IMR-90 (cell line): ENCODE data around the gene SRMS. TPM values are rescaled to one million over a fixed set of nuclear protein-coding genes. Genes with fewer than 3 reads are reported as not detected.

ENCODE experiments used
- ATAC-seq: fragments of 200-7000 bp; cut with Tn5 transposase; 2 replicates; pipeline ENCODE4 v1.9.1; 2020; ENCODE audit warnings: low read depth, mild to moderate bottlenecking, moderate library complexity
- BruUV-seq: library from RNA; stranded (reverse); fragments of 400-500 nt; replicated peaks from 2 replicates; lab custom pipeline; 2021; lab: Mats Ljungman, UMichigan
- CTCF ChIA-PET: fragments of 300-600 bp; formaldehyde crosslinking; extraction: SDS; loops from one replicate; lab custom pipeline; 2021; ENCODE audit warnings: antibody characterized with exemption; lab: Yijun Ruan, JAX
- POLR2A ChIA-PET: fragments of 300-600 bp; sonication (Branson Sonifier 250); formaldehyde crosslinking; loops from one replicate; lab custom pipeline; 2022; ENCODE audit warnings: antibody characterized with exemption; ENCODE audit not compliant: unreplicated experiment; lab: Charles Lee
- DNase-seq: peaks from one replicate; pipeline ENCODE4 v3.0.0; 2013
- H2AFZ ChIP-seq: replicated peaks from 2 replicates; pipeline ENCODE3; 2013; ENCODE audit warnings: low read length, mild to moderate bottlenecking; ENCODE audit not compliant: poor library complexity
- H2AK5ac ChIP-seq: 2 replicates; pipeline ENCODE4 v1.6.1; 2013; ENCODE audit warnings: low read depth, low read length, inconsistent platforms
- H2AK9ac ChIP-seq: replicated peaks from 2 replicates; pipeline ENCODE3; 2013; ENCODE audit warnings: mild to moderate bottlenecking, low read depth, low read length, moderate library complexity; ENCODE audit not compliant: poor library complexity
- H2BK120ac ChIP-seq: 2 replicates; pipeline ENCODE4 v1.6.1; 2013; ENCODE audit warnings: low read depth, low read length, inconsistent platforms
- H2BK15ac ChIP-seq: 3 replicates; pipeline ENCODE4 v1.6.1; 2013; ENCODE audit warnings: low read depth, low read length, inconsistent platforms
- H2BK20ac ChIP-seq: 2 replicates; pipeline ENCODE4 v1.6.1; 2013; ENCODE audit warnings: low read depth, mild to moderate bottlenecking, inconsistent platforms, low read length, moderate library complexity
- H2BK5ac ChIP-seq: 2 replicates; pipeline ENCODE4 v1.6.1; 2013; ENCODE audit warnings: mild to moderate bottlenecking, low read depth, low read length, inconsistent platforms; ENCODE audit not compliant: poor library complexity, severe bottlenecking
- H3K14ac ChIP-seq: replicated peaks from 2 replicates; pipeline ENCODE4 v1.6.1; 2013; ENCODE audit warnings: low read depth, low read length, inconsistent platforms
- H3K18ac ChIP-seq: 2 replicates; pipeline ENCODE4 v1.6.1; 2013; ENCODE audit warnings: low read depth, low read length, control low read depth
- H3K23ac ChIP-seq: 2 replicates; pipeline ENCODE4 v1.6.1; 2013; ENCODE audit warnings: low read depth, low read length, inconsistent platforms
- H3K27ac ChIP-seq: 2 replicates; pipeline ENCODE4 v1.5.1; 2013; ENCODE audit warnings: mild to moderate bottlenecking, control low read depth, low read length; ENCODE audit not compliant: insufficient read depth
- H3K27me3 ChIP-seq: 2 replicates; pipeline ENCODE4 v1.6.1; 2013; ENCODE audit warnings: low read length; ENCODE audit not compliant: control insufficient read depth, insufficient read depth
- H3K36me3 ChIP-seq: 2 replicates; pipeline ENCODE4 v1.6.1; 2013; ENCODE audit warnings: low read length, mixed read lengths; ENCODE audit not compliant: control insufficient read depth, insufficient read depth
- H3K4ac ChIP-seq: 2 replicates; pipeline ENCODE4 v1.6.1; 2013; ENCODE audit warnings: low read depth, low read length, inconsistent platforms
- H3K4me1 ChIP-seq: 2 replicates; pipeline ENCODE4 v1.6.1; 2013; ENCODE audit warnings: low read length, mixed read lengths; ENCODE audit not compliant: control insufficient read depth, insufficient read depth
- H3K4me2 ChIP-seq: 2 replicates; pipeline ENCODE4 v1.6.1; 2013; ENCODE audit warnings: low read depth, mild to moderate bottlenecking, control low read depth, low read length, moderate library complexity
- H3K4me3 ChIP-seq: 2 replicates; pipeline ENCODE4 v1.5.1; 2013; ENCODE audit warnings: low read depth, mild to moderate bottlenecking, control low read depth, low read length, moderate library complexity; ENCODE audit not compliant: insufficient read depth
- H3K56ac ChIP-seq: 2 replicates; pipeline ENCODE4 v1.6.1; 2013; ENCODE audit warnings: low read length, inconsistent platforms; ENCODE audit not compliant: insufficient read depth; ENCODE audit errors: extremely low read depth
- H3K79me1 ChIP-seq, 2 experiments: 2 replicates each; pipeline ENCODE4 v1.6.1; 2013; ENCODE audit warnings: low read length in 2 of 2, inconsistent platforms in 1 of 2, low read depth in 1 of 2
- H3K9ac ChIP-seq: 2 replicates; pipeline ENCODE4 v1.6.1; 2013; ENCODE audit warnings: low read depth, low read length, control low read depth
- H3K9me1 ChIP-seq: 2 replicates; pipeline ENCODE4 v1.6.1; 2013; ENCODE audit warnings: low read length, inconsistent platforms; ENCODE audit not compliant: insufficient read depth
- H3K9me3 ChIP-seq: 2 replicates; pipeline ENCODE4 v1.6.1; 2013; ENCODE audit warnings: low read length; ENCODE audit not compliant: control insufficient read depth, insufficient read depth
- H4K20me1 ChIP-seq: 2 replicates; pipeline ENCODE4 v1.6.1; 2013; ENCODE audit warnings: low read length, inconsistent platforms; ENCODE audit not compliant: insufficient read depth
- H4K5ac ChIP-seq: 2 replicates; pipeline ENCODE4 v1.6.1; 2013; ENCODE audit warnings: mild to moderate bottlenecking, low read depth, low read length, control low read depth
- H4K8ac ChIP-seq, 2 experiments: 2 replicates each; pipeline ENCODE4 v1.6.1; 2013; ENCODE audit warnings: low read depth in 2 of 2, low read length in 2 of 2, control low read depth in 1 of 2, inconsistent platforms in 1 of 2
- H4K91ac ChIP-seq: 2 replicates; pipeline ENCODE4 v1.6.1; 2013; ENCODE audit warnings: low read depth, low read length, inconsistent platforms; ENCODE audit not compliant: insufficient read depth
- CHD1 ChIP-seq: IDR thresholded peaks from 2 replicates; pipeline ENCODE4 v1.6.1; 2012; ENCODE audit warnings: low read depth, low read length, improper control_type of control experiment
- MAFK ChIP-seq: IDR thresholded peaks from 2 replicates; pipeline ENCODE4 v1.6.1; 2012; ENCODE audit warnings: low read depth, low read length, improper control_type of control experiment
- RAD21 ChIP-seq: IDR thresholded peaks from 2 replicates; pipeline ENCODE4 v1.6.1; 2012; ENCODE audit warnings: low read length, improper control_type of control experiment
- SMC3 ChIP-seq: fragments of 150-350 bp; IDR thresholded peaks from 2 replicates; pipeline ENCODE4 v1.6.1; 2016; ENCODE audit warnings: low read depth, mild to moderate bottlenecking, antibody characterized with exemption, low read length, moderate library complexity
- USF2 ChIP-seq: fragments of 150-350 bp; IDR thresholded peaks from 2 replicates; pipeline ENCODE4 v1.6.1; 2017; ENCODE audit warnings: mild to moderate bottlenecking, antibody characterized with exemption, low read length, low read depth
- WGBS, 2 experiments: methylation state at CpG; one replicate each; pipeline versions ENCODE4 v1.1.5 to v1.1.7; 2013; ENCODE audit warnings: missing lambda C conversion rate in 2 of 2; ENCODE audit not compliant: insufficient read length in 1 of 2; ENCODE audit errors: extremely low coverage in 2 of 2; 5-methylcytosine and 5-hydroxymethylcytosine counted together
- dilution Hi-C: fragments of 300-500 bp; cut with HindIII; formaldehyde crosslinking; loops from one replicate; pipeline ENCODE4 v1.14.3; 2018; ENCODE audit warnings: low sequenced_read_pairs; ENCODE audit not compliant: unreplicated experiment
- in situ Hi-C: fragments of 300-500 bp; cut with MboI; formaldehyde crosslinking; loops from 3 replicates; pipeline ENCODE4 v1.14.3; 2019; ENCODE audit warnings: low sequenced_read_pairs, inconsistent platforms, mixed read lengths
- intact Hi-C: fragments of 100-400 bp; cut with micrococcal nuclease; formaldehyde crosslinking; loops from 2 replicates; pipeline ENCODE4 v1.10.0; 2022
- polyA plus RNA-seq, 3 experiments: library from polyadenylated mRNA; depleted of rRNA; stranded (reverse); fragments of >200 nt; gene quantifications; 2 replicates each; pipeline ENCODE4 v1.2.3, GENCODE V29; 2012; ENCODE audit warnings: low replicate concordance in 1 of 3
- total RNA-seq: library from RNA; depleted of rRNA; stranded (reverse); fragments of >200 nt; gene quantifications from 2 replicates; pipeline ENCODE4 v1.2.3, GENCODE V29; 2012

SRMS gene
- total and polyA plus RNA-seq, 2 of the 4 experiments (the other 2 are of a cell fraction) = not detected

GRCh38 chr20:63531686-63532448 lies 15.7 kb downstream of the SRMS start:
- Histone ChIP-seq H2BK120ac (no peak overlapping the region), H3K9me1 (no peaks in the 10 kb centered on the region), H3K9me3 (no peaks in the 10 kb centered on the region), H2AFZ (no peak overlapping the region), H2BK15ac (no peak overlapping the region), H4K20me1 (no peaks in the 10 kb centered on the region), H3K4me1 (no peaks in the 10 kb centered on the region), H3K36me3 (no peaks in the 10 kb centered on the region), H2AK9ac (no peak overlapping the region), H3K23ac (no peak overlapping the region), H3K14ac (no peak overlapping the region), H3K27me3 (peaks cover 4% of the 10 kb centered on the region; the same call in 1 of the 2 replicates), H3K4me2 (no peak overlapping the region), H3K27ac (no peak overlapping the region), H3K56ac (no peak overlapping the region), H4K91ac (no peak overlapping the region), H2BK5ac (peak overlapping the region; percentile 20), H3K9ac (no peak overlapping the region), H3K79me1 (no peaks in the 10 kb centered on the region), H2BK20ac (no peak overlapping the region), H4K8ac (no peak overlapping the region), H3K18ac (no peak overlapping the region), H3K4ac (no peak overlapping the region), H4K5ac (no peak overlapping the region), H2AK5ac (no peak overlapping the region), H3K4me3 (no peak overlapping the region)
- no TSS peak for BruUV-seq
- DNase-seq (no peak), ATAC-seq (no peak)
- in situ Hi-C loops = loop anchor here (10.0 kb wide), 2 partner anchors 333 to 443 kb away; partner anchors contain the start of genes ABHD16B, SAMD10 and TPD52L2
- CTCF ChIA-PET = no interaction called here
- TF ChIP-seq USF2 (no peak), RAD21 (no peak), MAFK (no peak), SMC3 (no peak), CHD1 (no peak)
- dilution Hi-C loops = no loop called here
- 80% methylated on average over 12 of the region's 27 CpGs; no CpG with 5 or more reads in 1 of the 2 experiments for WGBS, 2 experiments
- POLR2A ChIA-PET = no interaction called here
- intact Hi-C loops = loop anchor here (10.0 kb wide), 1 partner anchor 123 kb away; the partner anchor contains the start of genes RTEL1 and STMN3
